GM18858 (cell line): ENCODE measurements around the gene NDUFAF8.
"Not testable (repeated sequence)": the region's sequence is repeated elsewhere in the genome, so short reads cannot be mapped to it uniquely, and the experiment has no call there.

Source experiments
- ATAC-seq: cut with Tn5 transposase; IDR thresholded peaks from one replicate; pipeline ENCODE4 v1.9.1; 2021; ENCODE audit not compliant: unreplicated experiment

NDUFAF8 gene

DNA sequence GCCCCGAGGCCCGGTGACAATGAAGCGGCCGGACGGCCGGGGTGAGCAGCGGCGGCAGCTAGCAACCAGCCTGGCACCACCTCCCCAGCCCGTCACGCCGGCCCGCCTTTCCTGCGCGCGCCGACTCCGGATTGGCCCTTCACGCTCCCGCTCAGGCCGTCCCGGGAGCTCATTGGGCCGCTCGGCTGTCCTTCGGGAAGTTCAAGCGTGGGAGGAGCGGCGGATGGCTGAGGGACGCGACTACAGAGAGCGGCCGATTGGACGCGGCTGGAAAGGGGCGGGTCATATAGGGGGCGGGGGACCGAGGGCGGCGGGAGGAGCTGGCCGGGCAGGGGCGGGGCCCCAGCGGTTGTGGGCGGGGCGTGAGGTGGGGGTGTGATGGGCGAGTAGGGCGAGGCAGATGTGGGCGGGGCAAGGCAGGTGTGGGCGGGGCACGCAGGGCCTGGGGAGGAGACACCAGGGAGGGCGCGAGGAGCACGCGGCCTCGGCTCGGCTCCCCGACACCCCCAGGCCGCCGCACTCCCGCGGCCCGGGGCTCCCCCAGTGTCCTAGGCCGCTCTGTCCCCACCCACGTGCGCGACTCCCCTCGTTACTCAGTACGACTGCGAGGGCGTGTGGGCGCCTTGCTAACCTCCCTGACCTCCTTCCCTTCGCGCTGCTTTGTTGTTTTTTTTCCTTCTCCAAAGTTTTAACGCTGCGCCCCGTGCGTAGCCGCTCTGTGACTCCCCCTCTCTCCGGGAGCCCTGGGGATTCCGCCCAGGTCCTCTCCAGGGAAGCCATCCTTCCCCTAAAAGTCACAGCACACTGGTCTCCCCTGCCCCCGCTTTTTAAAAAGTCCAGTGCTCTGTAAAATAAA is 16.0 kb upstream of the NDUFAF8 start, which contains the start of gene CEP131:
TSS of gene CEP131 (minus strand) at position 60 of the 856 bp plus-strand sequence. CDS start 2,909 bp downstream, outside the sequence.
- ATAC-seq = peak; percentile 84

DNA sequence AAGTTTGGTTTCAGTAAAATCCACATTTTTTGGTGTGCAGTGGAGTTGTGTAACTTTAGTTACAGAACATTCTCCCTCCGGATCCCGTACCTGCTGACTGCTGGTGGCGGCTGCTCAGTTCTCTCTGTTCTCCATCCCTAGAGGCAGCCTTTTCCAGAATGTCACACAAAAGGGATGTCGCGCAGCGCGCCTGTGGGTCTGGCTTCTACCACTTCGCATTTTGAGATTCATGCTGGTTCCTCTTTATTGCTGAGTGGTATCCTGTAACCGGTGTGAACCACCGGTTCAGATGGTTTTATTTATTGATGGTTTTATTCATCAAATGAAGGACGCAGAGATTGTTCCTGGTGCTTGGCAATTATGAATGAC is 15.4 kb upstream of the NDUFAF8 start:
- ATAC-seq = no peak

DNA sequence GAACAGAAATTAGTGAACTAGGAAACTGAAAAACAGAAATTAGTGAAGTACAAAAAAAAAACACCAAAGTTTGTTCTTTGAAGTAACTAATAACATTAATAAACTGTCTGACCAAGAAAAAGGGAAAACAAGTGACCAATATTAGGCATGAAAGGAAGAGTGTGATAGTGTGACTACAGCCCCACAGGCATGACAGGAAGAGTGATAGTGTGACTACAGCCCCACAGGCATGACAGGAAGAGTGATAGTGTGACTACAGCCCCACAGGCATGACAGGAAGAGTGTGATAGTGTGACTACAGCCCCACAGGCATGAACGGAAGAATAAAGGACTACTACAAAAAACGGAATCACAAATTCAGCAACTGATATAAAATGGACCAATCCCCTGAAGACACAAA is 11.5 kb upstream of the NDUFAF8 start:
- not testable (repeated sequence) for ATAC-seq

DNA sequence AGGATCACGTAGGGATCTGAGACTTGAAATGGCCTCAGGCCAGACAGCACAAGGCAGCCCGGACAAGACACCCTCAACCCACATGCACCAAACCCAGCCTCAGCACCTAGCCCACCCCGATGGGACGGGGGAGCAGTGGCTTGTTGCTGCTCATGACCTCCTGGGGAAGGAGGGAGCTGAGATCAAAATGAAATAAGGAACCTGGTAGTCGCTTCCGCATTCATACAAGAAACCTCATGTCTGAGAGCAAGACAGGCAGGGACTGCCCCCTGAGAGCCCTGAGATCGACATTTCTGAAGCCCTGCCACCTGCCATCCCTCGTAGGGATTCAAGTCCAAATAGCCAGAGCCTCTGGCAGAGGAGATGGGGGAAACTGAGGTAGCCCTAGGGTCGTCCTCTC is 10.7 kb upstream of the NDUFAF8 start:
- ATAC-seq = no peak

DNA sequence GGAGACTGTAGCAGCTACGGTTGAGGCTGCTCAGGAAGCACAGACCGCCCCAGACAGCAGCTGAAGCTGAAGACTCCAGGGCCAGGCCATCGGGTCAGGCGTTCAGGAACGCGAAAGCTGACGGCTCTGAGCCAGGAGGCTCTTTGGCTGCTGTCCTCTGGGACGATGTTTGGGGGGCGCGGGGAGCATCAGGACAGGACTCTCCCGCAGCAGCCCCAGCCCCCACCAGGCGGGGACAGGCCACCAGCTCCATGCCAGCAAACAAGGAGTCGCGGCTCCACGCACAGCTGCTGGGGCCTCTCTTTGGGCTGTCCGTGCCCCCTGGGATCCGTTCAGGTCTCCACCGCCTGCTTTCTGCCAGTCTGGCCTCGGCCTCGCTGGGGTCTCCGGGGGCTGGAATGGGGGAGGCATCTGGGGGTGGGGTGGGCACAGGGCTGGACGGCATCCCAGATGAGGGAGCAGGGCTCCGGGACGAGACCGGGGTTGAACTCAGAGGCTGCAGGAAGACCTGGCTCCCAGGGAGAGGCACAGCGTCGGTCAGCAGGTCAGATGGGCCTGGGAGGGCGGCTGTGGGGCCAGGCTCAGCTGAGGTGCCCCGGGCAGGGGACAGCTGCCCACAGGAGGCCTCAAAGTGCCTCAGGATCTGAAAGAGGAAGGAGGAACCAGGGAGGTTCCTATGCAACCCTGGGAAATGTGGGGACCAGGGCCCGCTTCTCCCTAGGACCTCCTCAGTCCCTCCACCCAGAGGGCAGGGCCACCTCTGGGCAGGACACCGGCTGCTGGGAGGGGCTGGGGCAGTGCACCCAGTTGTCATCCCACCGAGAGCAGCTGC is 10.1 kb upstream of the NDUFAF8 start:
- no peak for ATAC-seq

DNA sequence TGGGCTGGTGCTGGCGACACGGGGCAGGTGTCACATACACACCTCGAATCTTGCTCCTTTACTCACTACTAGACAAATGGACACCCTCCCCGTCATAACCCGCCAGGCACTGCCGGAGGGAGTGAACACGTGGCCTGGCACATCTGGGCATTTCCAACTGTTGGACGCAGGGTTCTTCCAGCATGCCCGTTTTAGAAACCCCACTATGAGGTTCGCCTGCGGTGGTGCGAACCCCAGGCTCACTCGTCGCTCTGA is 9.5 kb upstream of the NDUFAF8 start:
- no peak for ATAC-seq

DNA sequence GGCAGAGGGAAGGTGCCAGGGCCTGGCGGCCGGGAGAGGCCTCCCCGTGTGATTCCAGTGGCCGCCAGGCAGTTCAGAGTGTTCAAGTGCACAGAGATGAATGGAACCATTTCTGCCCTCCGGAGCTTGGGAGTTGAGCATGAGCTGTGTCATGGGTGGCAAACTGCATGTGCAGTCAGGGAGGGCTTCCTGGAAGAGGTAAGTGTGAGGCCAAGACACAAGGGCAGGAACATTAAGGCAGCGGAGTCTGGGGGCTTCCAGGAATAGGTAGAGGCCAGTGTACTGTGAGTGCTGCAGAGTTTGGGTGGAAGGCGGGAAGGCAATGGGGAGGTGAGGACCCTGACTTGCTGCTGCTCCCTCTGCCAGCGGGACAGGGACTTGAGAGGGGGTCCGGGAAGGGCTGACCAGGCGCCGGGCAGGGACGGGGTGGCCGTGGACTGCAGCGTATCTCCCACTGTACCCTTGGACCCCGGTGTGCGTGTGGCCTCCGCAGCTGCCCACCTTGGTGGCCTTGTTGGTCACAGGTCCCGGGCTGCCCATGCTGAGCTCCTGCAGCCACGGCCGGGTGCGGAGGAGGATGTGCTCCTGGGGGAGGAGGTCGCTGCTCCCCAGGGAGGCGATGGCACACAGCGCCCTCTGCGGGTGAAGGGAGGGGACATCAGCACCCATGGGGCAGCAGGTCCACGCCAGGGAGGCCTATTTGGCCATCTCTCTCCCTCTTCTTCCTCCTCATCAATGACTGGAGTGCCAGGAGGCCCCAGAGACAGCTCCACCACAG is 8.9 kb upstream of the NDUFAF8 start:
- no peak for ATAC-seq

DNA sequence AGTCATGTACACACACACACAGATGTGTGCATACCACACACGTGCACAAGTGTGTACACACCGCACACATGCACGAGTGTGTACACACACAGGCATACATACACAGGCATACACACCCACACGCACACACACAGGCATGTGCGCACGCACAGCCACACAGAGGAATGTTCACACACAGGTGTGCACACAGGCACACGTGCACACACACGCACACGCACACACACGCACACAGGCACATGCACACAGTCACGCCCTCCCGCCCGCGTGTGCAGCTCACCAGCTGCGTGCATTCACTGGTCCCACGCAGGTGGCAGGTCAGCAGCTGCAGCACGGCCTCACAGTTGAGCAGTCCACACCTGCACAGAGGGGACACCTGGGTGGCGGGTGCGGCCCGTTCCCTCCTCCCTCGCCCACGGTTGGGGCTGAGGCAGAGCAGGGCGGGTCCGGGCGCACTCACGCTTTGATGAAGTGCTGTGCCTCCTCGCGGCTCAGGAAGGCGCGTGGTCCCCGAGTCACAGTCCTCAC is 7.9 kb upstream of the NDUFAF8 start:
- ATAC-seq = no peak

DNA sequence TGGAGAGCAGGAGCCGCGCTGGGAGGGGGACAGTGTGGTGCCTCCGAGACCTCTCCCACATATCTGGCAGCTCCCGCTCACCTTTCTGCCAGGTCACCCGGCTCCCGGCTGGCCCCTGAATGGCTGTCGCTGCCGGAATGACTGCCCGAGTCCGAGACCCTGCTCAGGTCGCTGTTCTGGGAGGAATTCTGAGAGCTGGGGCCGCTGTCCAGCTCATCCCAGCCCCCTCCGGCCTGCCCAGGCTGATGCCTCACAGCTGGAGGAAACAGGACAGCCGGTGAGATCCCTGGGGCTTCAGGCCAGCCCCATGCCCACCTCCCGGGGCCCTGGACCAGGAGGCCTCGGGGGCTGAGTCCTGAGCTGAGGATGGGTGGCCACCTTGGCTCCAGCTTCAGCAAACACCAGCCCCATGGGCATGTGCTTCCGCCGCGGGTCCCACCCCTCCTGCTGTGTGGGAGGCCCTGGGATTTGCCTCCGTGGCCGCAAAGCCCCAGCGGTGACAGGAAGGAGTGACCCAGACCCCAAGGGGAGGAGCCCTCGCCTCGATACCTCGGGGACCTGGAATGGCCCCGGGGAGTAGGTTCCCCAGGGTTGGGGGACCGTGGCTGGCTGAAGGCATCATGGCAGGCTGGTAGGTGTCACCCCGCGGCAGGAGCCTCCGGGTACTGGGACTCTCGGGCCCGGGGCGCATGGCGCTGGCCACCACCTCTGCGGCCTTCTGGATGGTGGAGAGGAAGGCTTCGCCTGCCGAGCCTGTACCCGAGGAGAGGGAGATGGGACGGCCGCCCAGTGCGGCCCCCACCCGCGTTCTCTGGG is 7.1 kb upstream of the NDUFAF8 start:
- ATAC-seq = no peak

DNA sequence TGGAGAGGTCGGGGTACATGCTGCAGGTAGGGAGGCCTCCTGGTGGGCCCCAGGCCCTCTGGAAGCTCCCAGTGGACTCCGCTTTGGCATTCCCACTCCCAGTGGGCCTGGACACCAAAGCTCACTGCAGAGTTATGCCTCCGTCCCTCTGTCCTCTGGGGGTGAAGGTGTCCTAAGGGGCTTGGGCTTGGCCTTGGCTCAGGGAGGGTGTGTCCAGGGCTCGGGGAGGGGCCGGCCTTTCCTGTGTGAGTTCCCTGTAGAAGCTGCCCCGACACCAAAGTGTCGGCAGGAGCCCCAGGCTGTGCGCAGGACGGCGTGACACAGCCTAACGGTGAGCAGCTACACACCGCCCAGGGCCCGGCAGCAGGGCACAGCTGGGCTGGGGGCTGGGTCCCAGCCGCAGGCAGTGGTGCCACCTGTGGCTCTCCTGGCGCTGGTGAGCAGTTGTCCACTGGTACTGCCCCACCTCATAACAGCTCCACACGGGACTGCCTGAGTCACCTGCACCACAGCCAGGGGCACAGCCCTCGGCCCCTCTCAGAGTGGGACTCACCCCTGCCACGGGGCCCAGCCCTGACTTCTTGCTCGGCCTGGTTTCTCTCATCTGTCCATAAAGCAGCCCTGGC is 6.4 kb upstream of the NDUFAF8 start:
- ATAC-seq = no peak

DNA sequence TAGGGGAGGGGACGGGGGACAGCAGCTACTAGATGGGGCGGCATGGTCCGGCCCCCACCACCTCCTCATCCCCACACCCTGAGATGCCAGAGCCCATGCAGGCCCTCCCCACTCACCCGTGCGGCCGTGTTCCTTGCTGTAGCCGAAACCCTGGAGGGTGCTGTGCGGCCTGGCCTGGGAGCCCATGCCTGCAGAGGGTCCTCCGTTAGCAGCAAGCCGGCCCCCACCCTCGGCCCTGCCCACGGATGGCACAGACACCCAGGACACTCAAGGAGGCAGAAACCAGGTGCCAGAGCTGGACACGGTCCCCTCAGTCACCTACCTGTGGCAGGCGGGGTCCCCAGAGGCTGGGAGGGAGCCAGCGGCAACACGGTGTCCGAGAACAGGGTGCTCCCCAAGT is 5.8 kb upstream of the NDUFAF8 start:
- ATAC-seq = no peak

DNA sequence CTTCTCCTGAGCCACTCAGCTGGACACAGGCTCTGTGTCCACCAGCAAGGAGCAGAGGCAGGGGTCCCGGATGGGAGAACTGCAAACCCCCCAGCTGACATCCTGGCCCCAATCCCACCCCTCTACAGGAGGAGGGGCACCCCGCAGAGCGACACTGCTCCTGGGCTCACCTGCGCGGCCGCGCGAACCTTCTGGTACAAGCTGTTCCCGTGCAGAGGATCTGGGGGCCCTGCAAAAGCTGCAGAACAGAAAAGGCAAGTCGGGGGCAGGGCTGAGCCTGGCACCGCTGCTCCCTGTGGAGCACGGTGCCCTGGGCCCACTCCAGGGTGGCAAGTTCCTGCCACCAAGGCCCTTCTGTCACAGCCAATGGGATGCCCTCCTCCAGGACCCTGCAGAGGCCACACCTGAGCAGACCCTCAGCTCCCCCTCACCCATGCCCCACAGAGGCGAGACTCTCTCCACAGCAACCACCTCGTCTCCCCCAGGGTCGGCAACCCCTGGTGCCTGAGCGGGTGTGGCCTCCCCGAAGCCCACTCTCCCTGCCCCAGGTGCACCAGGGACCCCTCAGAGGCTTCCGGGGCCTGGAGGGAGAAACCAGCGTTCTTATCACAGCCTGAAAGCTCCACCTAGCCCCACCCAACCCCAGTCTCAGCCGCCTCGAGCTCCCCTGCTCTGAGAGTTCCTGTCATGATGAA is 5.2 kb upstream of the NDUFAF8 start:
- no peak for ATAC-seq

DNA sequence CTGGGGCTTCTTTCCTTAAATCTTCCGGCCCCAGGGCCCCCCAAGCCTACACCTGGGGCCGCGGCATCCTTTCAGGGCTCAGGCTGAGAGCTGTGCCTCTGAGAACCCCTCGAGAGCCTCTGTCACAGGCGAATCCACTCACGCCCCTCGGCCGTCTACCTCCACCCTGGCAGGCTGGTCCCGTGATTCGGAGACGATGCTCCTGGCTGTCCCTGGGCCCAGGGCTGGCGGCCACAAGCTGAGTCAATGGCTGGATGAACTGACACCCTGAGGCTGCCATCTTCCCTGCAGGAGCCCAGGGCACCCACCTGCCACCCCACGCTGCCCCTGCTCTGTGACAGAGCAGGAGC is 4.6 kb upstream of the NDUFAF8 start:
- ATAC-seq = no peak

DNA sequence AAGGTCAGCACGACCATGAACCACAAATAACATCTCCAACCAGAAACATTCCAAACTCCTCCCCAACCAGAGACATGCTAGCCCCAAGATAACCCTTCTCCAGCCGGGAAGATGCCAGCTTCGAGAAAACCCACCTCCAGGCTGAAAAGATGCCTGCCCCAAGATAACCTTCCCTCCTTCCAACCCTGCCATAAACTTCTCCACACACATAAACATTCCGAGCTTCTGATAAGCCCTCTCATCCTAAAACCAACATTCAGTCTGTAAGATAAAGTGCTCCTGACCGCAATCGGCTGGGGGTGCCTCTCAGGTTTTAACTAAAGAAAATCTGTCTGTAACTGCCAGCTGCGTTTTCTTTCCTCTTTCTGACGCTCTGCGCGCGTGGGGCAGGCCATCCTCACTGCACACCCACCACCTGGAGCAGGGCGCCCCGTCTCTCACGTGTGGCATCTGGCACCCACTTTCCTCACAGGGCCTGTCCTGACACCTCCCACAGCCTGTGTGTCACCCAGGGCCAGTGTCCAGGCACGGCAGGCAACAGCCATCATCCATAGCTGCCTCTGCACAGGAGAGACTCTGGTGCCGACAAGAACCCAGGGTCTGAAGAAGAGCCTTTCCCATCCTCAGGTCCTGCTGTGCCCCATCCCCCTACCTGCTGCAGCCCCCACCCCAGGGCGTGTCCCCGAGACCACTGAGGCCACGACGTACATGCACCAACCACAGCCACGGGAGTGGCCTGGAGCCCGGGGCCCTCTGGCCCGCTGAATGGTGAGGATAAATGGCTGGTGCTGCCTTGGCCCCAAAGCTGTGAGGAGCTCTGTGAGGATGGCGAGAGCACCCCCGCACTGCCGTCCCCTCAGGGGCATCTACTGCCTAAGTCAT is 3.9 kb upstream of the NDUFAF8 start:
- ATAC-seq = no peak

DNA sequence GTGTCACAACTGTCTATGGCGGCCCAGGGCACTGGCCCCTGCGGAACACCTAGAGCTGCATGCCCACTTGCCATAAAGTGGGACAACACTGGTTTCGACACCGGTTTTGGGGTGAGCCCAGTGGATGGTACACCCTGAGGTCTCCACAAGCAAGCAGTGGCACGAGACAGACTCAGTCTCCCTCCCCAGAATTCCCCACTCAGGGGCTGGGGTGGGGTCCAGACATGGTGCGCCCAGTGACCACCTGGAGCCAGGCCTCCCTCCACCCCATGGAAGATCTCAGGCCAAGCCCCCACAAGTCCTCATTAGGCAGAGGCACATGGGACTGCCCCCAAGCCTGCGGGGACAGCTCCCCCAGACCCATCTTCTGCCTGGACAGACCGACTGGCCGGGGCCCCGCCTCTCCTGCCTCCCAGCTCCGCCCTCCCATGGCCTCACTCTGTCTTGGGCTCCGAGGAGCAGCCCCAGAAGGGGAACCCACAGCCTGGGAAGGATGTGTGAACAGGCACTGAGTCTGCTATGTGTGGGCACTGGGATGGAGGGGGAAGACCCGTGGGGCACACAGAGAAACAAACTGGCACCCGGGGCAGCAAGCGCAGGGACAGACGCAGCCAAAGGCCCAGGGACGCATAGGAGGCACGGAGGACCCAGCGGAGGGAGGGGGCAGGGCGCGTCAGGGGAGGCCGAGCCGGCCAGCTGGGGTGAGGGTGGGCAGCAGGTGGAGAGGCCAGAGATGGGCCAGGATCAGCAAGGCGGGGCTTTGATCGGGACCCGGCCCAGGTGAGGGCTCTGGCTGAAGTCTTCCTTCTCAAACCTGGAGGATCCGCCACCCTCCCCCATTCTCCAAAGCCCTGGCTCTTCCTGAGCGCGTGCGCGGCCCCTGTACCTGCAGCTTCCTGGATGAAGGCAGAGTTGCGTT is 3.0 kb upstream of the NDUFAF8 start:
- ATAC-seq = no peak

DNA sequence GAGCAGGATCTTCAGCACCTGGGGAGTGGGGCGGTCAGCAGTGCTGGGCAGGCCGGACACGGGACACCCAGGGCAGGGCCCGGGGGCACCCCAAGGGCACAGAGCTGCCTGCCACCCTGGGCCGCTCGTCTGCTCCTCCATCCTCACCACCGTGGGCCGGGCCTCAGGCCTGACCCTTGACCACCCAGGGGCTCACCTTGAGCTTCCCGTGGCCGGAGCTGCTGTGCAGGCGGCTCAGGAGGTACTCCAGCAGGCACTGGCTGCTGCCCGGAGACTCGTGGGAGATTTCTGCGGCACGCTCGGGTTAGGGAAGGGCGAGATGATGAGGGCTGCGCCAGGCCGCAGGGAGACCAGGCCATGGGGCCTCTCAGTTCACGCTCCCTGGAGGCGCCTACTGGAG is 2.3 kb upstream of the NDUFAF8 start:
- ATAC-seq = no peak

DNA sequence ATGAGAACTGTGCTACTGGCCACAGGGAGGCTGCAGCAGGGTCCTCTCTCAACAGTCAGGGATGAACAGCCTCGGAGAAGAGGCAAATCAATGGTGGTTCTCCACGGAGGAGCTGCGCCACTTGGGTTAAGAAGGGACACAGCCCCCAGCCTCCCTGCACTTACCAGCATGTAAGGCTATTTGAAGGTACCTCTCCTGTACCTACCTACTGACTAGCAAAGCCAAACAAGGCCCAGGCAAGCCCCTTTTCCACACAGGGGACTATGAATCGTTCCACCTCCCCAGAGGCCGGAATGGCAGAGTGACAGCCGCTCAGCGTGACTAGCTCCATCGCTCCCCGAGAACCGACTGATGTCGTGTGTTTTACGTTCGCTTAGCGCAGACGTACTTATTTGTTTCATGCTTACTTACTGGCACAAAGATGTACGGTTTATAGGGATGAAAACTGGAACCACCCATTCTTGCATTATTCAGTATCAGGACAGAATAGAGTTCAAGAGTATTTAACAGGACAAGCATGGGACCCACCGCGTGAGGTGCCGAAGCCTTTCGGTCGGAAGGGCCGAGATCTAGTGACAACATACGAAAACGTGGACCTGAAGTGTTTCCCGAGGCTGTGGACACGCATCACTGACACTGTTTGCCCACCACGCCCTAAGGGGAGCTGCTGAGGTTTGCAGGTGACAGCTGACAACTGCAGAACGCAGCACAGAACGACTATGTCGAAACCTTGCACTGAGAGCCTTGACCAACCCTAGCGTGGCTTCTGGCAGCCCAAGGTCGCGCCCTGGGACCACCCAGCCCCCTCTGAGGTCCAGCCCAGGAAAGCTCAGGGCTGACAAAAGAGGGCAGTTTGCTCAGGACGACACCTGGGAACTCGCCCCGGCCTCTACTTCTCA is 1.3 kb upstream of the NDUFAF8 start:
- no peak for ATAC-seq
